ENCODE data around the gene ANO3. TPM values are rescaled to one million over a fixed set of nuclear protein-coding genes. Genes with fewer than 3 reads are reported as not detected.
A peak's percentile ranks its signal among the peaks of the same experiment; 100 is the strongest.

The ANO3 gene
- polyA plus RNA-seq, 1 experiment = 3.0 TPM

- DNase-seq (ENCODE audit: low read depth) = peak; percentile 4
- no peaks in the 10 kb centered on the region for H3K36me3 ChIP-seq (ENCODE audit: control insufficient read depth, insufficient read depth, low read length)
- no peak overlapping the region for H3K4me3 ChIP-seq (ENCODE audit: low read depth, low read length)
- ChIA-PET CTCF (interaction anchor here (0.7 to 1.4 kb wide), 10 partner anchors 8 to 509 kb away, joined by 3 to 7 read pairs (median 3); no protein-coding TSS in a partner anchor), POLR2A (no interaction called here)
- H3K27me3 ChIP-seq (ENCODE audit: control insufficient read depth, insufficient read depth, low read length) = no peaks in the 10 kb centered on the region
- peak; percentile 83 for TF ChIP-seq CTCF (IDR thresholded peaks at IDR 0.05; ENCODE audit: insufficient read depth, low read depth, low read length)
These were observed 318.0 kb downstream of the ANO3 start for GRCh38 chr11:26649884-26650283.

GRCh38 chr11:26651916-26652315 is 320.0 kb downstream of the ANO3 start:
- POLR2A ChIA-PET = no interaction called here
- DNase-seq (ENCODE audit: low read depth) = no peak
- CTCF ChIA-PET = interaction anchor here (0.6 to 1.2 kb wide), 2 partner anchors 354 to 401 kb away, joined by 3 read pairs; no protein-coding TSS in a partner anchor

GRCh38 chr11:26655287-26655686 is 323.4 kb downstream of the ANO3 start:
- no peak for TF ChIP-seq CTCF (IDR thresholded peaks at IDR 0.05; ENCODE audit: insufficient read depth, low read depth, low read length)
- no peaks in the 10 kb centered on the region; the same call in 1 of the 2 replicates for H3K27me3 ChIP-seq (ENCODE audit: control insufficient read depth, insufficient read depth, low read length)
- CTCF ChIA-PET = interaction anchor here (0.6 kb wide), 1 partner anchor 211 kb away, joined by 3 read pairs; no protein-coding TSS in a partner anchor
- POLR2A ChIA-PET = no interaction called here
- H3K36me3 ChIP-seq (ENCODE audit: control insufficient read depth, insufficient read depth, low read length) = no peaks in the 10 kb centered on the region
- no peak for DNase-seq (ENCODE audit: low read depth)
- H3K4me3 ChIP-seq (ENCODE audit: low read depth, low read length) = no peak overlapping the region

More at GRCh38 chr11:26651916-26652315, 320.0 kb downstream of the ANO3 start:
- H3K4me3 ChIP-seq (ENCODE audit: low read depth, low read length) = no peak overlapping the region
- no peaks in the 10 kb centered on the region for H3K36me3 ChIP-seq (ENCODE audit: control insufficient read depth, insufficient read depth, low read length)
- H3K27me3 ChIP-seq (ENCODE audit: control insufficient read depth, insufficient read depth, low read length) = no peaks in the 10 kb centered on the region; the same call in 1 of the 2 replicates
- no peak for TF ChIP-seq CTCF (IDR thresholded peaks at IDR 0.05; ENCODE audit: insufficient read depth, low read depth, low read length)

GRCh38 chr11:26662916-26663315 is 331.0 kb downstream of the ANO3 start:
- no peak overlapping the region for H3K4me3 ChIP-seq (ENCODE audit: low read depth, low read length)
- TF ChIP-seq CTCF (IDR thresholded peaks at IDR 0.05; ENCODE audit: insufficient read depth, low read depth, low read length) = no peak
- ChIA-PET POLR2A (no interaction called here), CTCF (no interaction called here)
- DNase-seq (ENCODE audit: low read depth) = no peak
- no peaks in the 10 kb centered on the region for H3K36me3 ChIP-seq (ENCODE audit: control insufficient read depth, insufficient read depth, low read length)
- H3K27me3 ChIP-seq (ENCODE audit: control insufficient read depth, insufficient read depth, low read length) = no peaks in the 10 kb centered on the region

- DNase-seq (ENCODE audit: low read depth) = no peak
- no peak for TF ChIP-seq CTCF (IDR thresholded peaks at IDR 0.05; ENCODE audit: insufficient read depth, low read depth, low read length)
- H3K27me3 ChIP-seq (ENCODE audit: control insufficient read depth, insufficient read depth, low read length) = no peaks in the 10 kb centered on the region
- CTCF ChIA-PET = no interaction called here
- H3K4me3 ChIP-seq (ENCODE audit: low read depth, low read length) = no peak overlapping the region
- H3K36me3 ChIP-seq (ENCODE audit: control insufficient read depth, insufficient read depth, low read length) = no peaks in the 10 kb centered on the region
- POLR2A ChIA-PET = no interaction called here
These were observed 333.1 kb downstream of the ANO3 start for GRCh38 chr11:26665036-26665435.

Measured in BJ (cell line).